UCSD-AML1 (cell line): ENCODE data around the gene ZER1.
"Not testable (repeated sequence)": the region's sequence is repeated elsewhere in the genome, so short reads cannot be mapped to it uniquely, and the experiment has no call there.

Source experiments
- DNase-seq: peaks from one replicate; lab custom pipeline; 2025; ENCODE audit not compliant: unreplicated experiment; lab: John Stamatoyannopoulos, UW

ZER1 gene

GRCh38 chr9:128718047-128718446 is 53.7 kb downstream of the ZER1 start:
- DNase-seq, result no peak

- no peak for DNase-seq
Observed at GRCh38 chr9:128716581-128717254, 55.0 kb downstream of the ZER1 start.

- no peak for DNase-seq
Observed at GRCh38 chr9:128715436-128715750, 56.3 kb downstream of the ZER1 start.

- no peak for DNase-seq
Observed at GRCh38 chr9:128714586-128715435, 56.9 kb downstream of the ZER1 start.

GRCh38 chr9:128713941-128714573 is 57.7 kb downstream of the ZER1 start:
- no peak for DNase-seq

- no peak for DNase-seq
Observed at GRCh38 chr9:128713411-128713780, 58.3 kb downstream of the ZER1 start.

- no peak for DNase-seq
Observed at GRCh38 chr9:128712451-128713410, 59.0 kb downstream of the ZER1 start.

- no peak for DNase-seq
Observed at GRCh38 chr9:128707446-128707845, 64.3 kb downstream of the ZER1 start.

GRCh38 chr9:128706671-128707381 is 64.9 kb downstream of the ZER1 start:
- no peak for DNase-seq

- DNase-seq, result no peak
Observed at GRCh38 chr9:128706045-128706444, 65.7 kb downstream of the ZER1 start.

- no peak for DNase-seq
Observed at GRCh38 chr9:128705051-128705965, 66.4 kb downstream of the ZER1 start.

- no peak for DNase-seq
Observed at GRCh38 chr9:128704356-128704670, 67.4 kb downstream of the ZER1 start.

- peak; percentile 64 for DNase-seq
Observed at GRCh38 chr9:128703616-128704355, 67.9 kb downstream of the ZER1 start.

- peak; percentile 64 for DNase-seq
Observed at GRCh38 chr9:128702949-128703615, 68.6 kb downstream of the ZER1 start.

- peak; percentile 88 for DNase-seq
Observed at GRCh38 chr9:128702445-128702948, 69.2 kb downstream of the ZER1 start, which contains the start of gene PKN3. TSS of gene PKN3 (plus strand) at chr9:128702503. CDS start at chr9:128702916, 413 bp downstream.

GRCh38 chr9:128701227-128701854 is 70.4 kb downstream of the ZER1 start:
- DNase-seq, result no peak

GRCh38 chr9:128699096-128699795 is 72.5 kb downstream of the ZER1 start:
- not testable (repeated sequence) for DNase-seq
